Smooth muscle cell (in vitro differentiated cells): ENCODE data around the gene TSG101. TPM values are rescaled to one million over a fixed set of nuclear protein-coding genes. Genes with fewer than 3 reads are reported as not detected.

Experiments
- DNase-seq: peaks from one replicate; lab custom pipeline; 2025; ENCODE audit not compliant: unreplicated experiment; lab: John Stamatoyannopoulos, UW
- H2AFZ ChIP-seq: fragments of 200-600 bp; sonication (generic); 2 replicates; pipeline ENCODE4 v1.6.0; 2016; ENCODE audit warnings: antibody characterized with exemption, low read depth, mild to moderate bottlenecking
- H3F3A ChIP-seq: fragments of 200-600 bp; sonication (generic); 2 replicates; pipeline ENCODE4 v1.6.0; 2017; ENCODE audit warnings: antibody characterized with exemption, low read depth
- H3K27ac ChIP-seq: fragments of 200-600 bp; sonication (generic); 2 replicates; pipeline ENCODE4 v1.5.1; 2016; ENCODE audit warnings: low read depth, mild to moderate bottlenecking
- H3K27me3 ChIP-seq: fragments of 200-600 bp; sonication (generic); 2 replicates; pipeline ENCODE4 v1.6.1; 2016; ENCODE audit warnings: low read depth, mild to moderate bottlenecking
- H3K36me3 ChIP-seq: fragments of 200-600 bp; sonication (generic); 2 replicates; pipeline ENCODE4 v1.5.1; 2016; ENCODE audit warnings: low read depth
- H3K4me1 ChIP-seq: fragments of 200-600 bp; sonication (generic); 2 replicates; pipeline ENCODE4 v1.5.1; 2016; ENCODE audit warnings: low read depth
- H3K4me2 ChIP-seq: fragments of 200-600 bp; sonication (generic); 2 replicates; pipeline ENCODE4 v1.6.0; 2016; ENCODE audit warnings: mild to moderate bottlenecking
- H3K4me3 ChIP-seq: fragments of 200-600 bp; sonication (generic); 2 replicates; pipeline ENCODE4 v1.5.1; 2016; ENCODE audit warnings: mild to moderate bottlenecking
- H3K79me2 ChIP-seq: fragments of 200-600 bp; sonication (generic); 2 replicates; pipeline ENCODE4 v1.6.0; 2016; ENCODE audit warnings: low read depth, mild to moderate bottlenecking
- H3K9ac ChIP-seq: fragments of 200-600 bp; sonication (generic); 2 replicates; pipeline ENCODE4 v1.6.0; 2016; ENCODE audit warnings: low read depth
- H3K9me3 ChIP-seq: fragments of 200-600 bp; sonication (generic); replicated peaks from 2 replicates; pipeline ENCODE4 v1.5.1; 2016; ENCODE audit warnings: low read depth
- H4K20me1 ChIP-seq: fragments of 200-600 bp; sonication (generic); 2 replicates; pipeline ENCODE4 v1.6.0; 2016; ENCODE audit warnings: low read depth
- WGBS: methylation state at CpG from one replicate; pipeline ENCODE4 v1.1.7; 2016; ENCODE audit warnings: low lambda C conversion rate; 5-methylcytosine and 5-hydroxymethylcytosine counted together
- polyA plus RNA-seq: library from polyadenylated mRNA; unstranded; fragments of >200 nt; fragmentation: Nextera tagmentation; extraction: Ambion mirVana; gene quantifications from 2 replicates; pipeline ENCODE4 v1.2.1, GENCODE V29; 2016
- total RNA-seq: library from RNA; depleted of rRNA; stranded (reverse); fragments of >200 nt; gene quantifications from 2 replicates; pipeline ENCODE4 v1.2.3, GENCODE V29; 2014
- TF ChIP-seq, protein P1 (sequence below): fragments of 200-600 bp; sonication (generic); IDR thresholded peaks from 2 replicates; pipeline ENCODE4 v1.5.1; 2017; ENCODE audit warnings: borderline replicate concordance, mild to moderate bottlenecking, antibody characterized with exemption; ENCODE audit not compliant: insufficient read depth, poor library complexity, severe bottlenecking

TSG101 gene
- total and polyA plus RNA-seq, 2 experiments from 2014 or later, result 114 to 137 TPM

DNA sequence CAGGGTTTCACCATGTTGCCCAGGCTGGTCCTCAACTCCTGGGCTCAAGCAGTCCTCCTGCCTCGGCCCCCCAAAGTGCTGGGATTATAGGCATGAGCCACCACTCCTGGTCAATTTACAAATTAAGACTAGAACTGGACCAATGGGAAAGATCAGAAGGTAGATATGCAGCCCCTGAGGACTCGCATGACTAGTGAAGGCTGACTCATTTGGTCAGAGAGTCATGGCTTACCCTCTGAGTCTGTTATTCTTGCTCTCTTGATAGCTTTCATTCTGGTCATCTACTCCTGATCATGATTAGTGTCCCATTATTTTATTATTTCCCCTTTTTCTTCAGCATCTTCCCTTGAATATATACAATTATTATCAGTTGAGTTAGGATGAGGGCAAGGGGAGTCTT lies 73.8 kb downstream of the TSG101 start:
- Histone ChIP-seq H3K27ac (no peak overlapping the region), H3K27me3 (no peaks in the 10 kb centered on the region), H3F3A (no peaks in the 10 kb centered on the region), H4K20me1 (no peaks in the 10 kb centered on the region), H3K9me3 (no peaks in the 10 kb centered on the region), H3K79me2 (no peaks in the 10 kb centered on the region), H3K4me1 (no peaks in the 10 kb centered on the region), H3K36me3 (no peaks in the 10 kb centered on the region), H2AFZ (no peak overlapping the region), H3K4me2 (no peak overlapping the region), H3K4me3 (no peak overlapping the region), H3K9ac (no peak overlapping the region)
- 61% methylated on average over 2 of the region's 2 CpGs for WGBS
- no peak for DNase-seq
- TF ChIP-seq, protein P1, sequence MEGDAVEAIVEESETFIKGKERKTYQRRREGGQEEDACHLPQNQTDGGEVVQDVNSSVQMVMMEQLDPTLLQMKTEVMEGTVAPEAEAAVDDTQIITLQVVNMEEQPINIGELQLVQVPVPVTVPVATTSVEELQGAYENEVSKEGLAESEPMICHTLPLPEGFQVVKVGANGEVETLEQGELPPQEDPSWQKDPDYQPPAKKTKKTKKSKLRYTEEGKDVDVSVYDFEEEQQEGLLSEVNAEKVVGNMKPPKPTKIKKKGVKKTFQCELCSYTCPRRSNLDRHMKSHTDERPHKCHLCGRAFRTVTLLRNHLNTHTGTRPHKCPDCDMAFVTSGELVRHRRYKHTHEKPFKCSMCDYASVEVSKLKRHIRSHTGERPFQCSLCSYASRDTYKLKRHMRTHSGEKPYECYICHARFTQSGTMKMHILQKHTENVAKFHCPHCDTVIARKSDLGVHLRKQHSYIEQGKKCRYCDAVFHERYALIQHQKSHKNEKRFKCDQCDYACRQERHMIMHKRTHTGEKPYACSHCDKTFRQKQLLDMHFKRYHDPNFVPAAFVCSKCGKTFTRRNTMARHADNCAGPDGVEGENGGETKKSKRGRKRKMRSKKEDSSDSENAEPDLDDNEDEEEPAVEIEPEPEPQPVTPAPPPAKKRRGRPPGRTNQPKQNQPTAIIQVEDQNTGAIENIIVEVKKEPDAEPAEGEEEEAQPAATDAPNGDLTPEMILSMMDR, result no peak

DNA sequence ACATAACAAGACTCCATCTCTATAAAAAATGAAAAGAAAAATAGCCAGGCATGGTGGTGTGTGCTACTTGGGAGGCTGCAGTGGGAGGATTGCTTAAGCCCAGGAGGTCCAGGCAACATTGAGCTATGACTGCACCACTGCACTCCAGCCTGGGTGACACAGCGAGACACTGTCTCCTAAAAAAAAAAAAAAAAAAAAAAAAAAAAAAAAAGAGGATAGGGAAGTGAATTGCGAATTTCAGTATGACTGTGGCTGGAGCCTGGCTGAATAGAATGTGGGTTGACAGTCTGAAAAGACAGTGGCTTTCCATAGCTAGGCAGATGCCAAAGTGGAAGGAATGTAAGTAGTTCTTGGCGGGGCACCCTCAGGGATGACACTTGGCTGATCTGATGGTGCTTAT lies 77.5 kb downstream of the TSG101 start:
- Histone ChIP-seq H4K20me1 (no peaks in the 10 kb centered on the region), H3K27me3 (no peaks in the 10 kb centered on the region), H3K4me2 (no peak overlapping the region), H3K27ac (no peak overlapping the region), H3K36me3 (no peaks in the 10 kb centered on the region), H3K4me3 (no peak overlapping the region), H3K9me3 (no peaks in the 10 kb centered on the region), H3K79me2 (no peaks in the 10 kb centered on the region), H3K9ac (no peak overlapping the region), H3F3A (no peaks in the 10 kb centered on the region), H3K4me1 (no peaks in the 10 kb centered on the region), H2AFZ (no peak overlapping the region)
- WGBS, result 97% methylated on average over 3 of the region's 3 CpGs
- DNase-seq, result no peak
- TF ChIP-seq, protein P1, result no peak

DNA sequence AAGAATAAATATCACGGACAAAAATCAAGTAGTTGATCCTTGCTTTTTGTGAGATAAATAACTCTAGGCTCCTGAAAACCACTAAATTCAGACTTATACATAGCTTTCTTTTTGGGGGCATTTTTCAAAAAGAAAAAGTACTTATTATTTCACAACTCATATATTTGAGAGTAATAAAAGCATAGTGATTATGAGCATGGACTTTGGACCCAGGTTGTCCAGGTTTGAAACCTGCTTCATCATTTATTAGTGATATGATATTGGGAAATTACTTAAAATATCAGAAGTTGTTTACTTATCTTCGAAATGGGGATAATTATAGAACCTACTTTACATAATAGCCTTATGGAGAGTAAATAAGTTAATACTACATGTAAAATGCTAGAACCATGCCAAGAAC lies 88.1 kb downstream of the TSG101 start:
- H3K9me3 ChIP-seq, result no peaks in the 10 kb centered on the region
- 90% methylated on average over 2 of the region's 2 CpGs for WGBS
- no peaks in the 10 kb centered on the region for H3F3A ChIP-seq
- H3K9ac ChIP-seq, result no peak overlapping the region
- H4K20me1 ChIP-seq, result no peaks in the 10 kb centered on the region
- H3K27me3 ChIP-seq, result no peaks in the 10 kb centered on the region
- H3K4me2 ChIP-seq, result no peak overlapping the region
- H3K4me3 ChIP-seq, result no peak overlapping the region
- no peak for DNase-seq
- H3K27ac ChIP-seq, result no peak overlapping the region
- H2AFZ ChIP-seq, result no peak overlapping the region
- TF ChIP-seq, protein P1, result no peak
- H3K36me3 ChIP-seq, result no peaks in the 10 kb centered on the region
- H3K4me1 ChIP-seq, result no peaks in the 10 kb centered on the region
- no peaks in the 10 kb centered on the region for H3K79me2 ChIP-seq

Other genes with a start within 250 kb of the TSG101 start
- gene HPS5, start 204.8 kb downstream of the TSG101 start, total RNA-seq, result 13.1 and 20.2 TPM in 2 replicates
- 5.5 and 7.4 TPM in 2 replicates for gene HPS5, start 204.8 kb downstream of the TSG101 start, polyA plus RNA-seq
- gene GTF2H1, start 204.4 kb downstream of the TSG101 start, total RNA-seq, result 47.2 and 47.8 TPM in 2 replicates
- gene GTF2H1, start 204.4 kb downstream of the TSG101 start, polyA plus RNA-seq, result 22.0 and 28.3 TPM in 2 replicates
- 1,106 and 1,201 TPM in 2 replicates for gene LDHA, start 132.4 kb downstream of the TSG101 start, total RNA-seq
- 2,158 and 2,272 TPM in 2 replicates for gene LDHA, start 132.4 kb downstream of the TSG101 start, polyA plus RNA-seq
- 0.45 and 3.1 TPM in 2 replicates for gene LDHC, start 114.6 kb downstream of the TSG101 start, total RNA-seq
- gene LDHC, start 114.6 kb downstream of the TSG101 start, polyA plus RNA-seq, result 0.83 and 1.2 TPM in 2 replicates
- not detected in 2 replicates for gene LDHAL6A, start 71.1 kb downstream of the TSG101 start, total RNA-seq
- gene LDHAL6A, start 71.1 kb downstream of the TSG101 start, polyA plus RNA-seq, result 0.06 TPM in 1 of 2 replicates, not detected in the other
- gene UEVLD, start 61.8 kb upstream of the TSG101 start, total RNA-seq, result 30.4 and 32.7 TPM in 2 replicates
- 15.1 and 16.5 TPM in 2 replicates for gene UEVLD, start 61.8 kb upstream of the TSG101 start, polyA plus RNA-seq
- gene MISFA, start 72.8 kb upstream of the TSG101 start, total RNA-seq, result 0.18 TPM in 1 of 2 replicates, not detected in the other
- gene MISFA, start 72.8 kb upstream of the TSG101 start, polyA plus RNA-seq, result 0.90 and 1.3 TPM in 2 replicates
- 42.7 and 77.5 TPM in 2 replicates for gene SPTY2D1, start 107.4 kb upstream of the TSG101 start, total RNA-seq
- 18.3 and 18.8 TPM in 2 replicates for gene SPTY2D1, start 107.4 kb upstream of the TSG101 start, polyA plus RNA-seq
- 1.2 and 2.0 TPM in 2 replicates for gene TMEM86A, start 171.8 kb upstream of the TSG101 start, total RNA-seq
- 2.0 and 2.6 TPM in 2 replicates for gene TMEM86A, start 171.8 kb upstream of the TSG101 start, polyA plus RNA-seq
- 0.09 TPM in 1 of 2 replicates, not detected in the other for gene IGSF22, start 199.2 kb upstream of the TSG101 start, total RNA-seq
- not detected in 2 replicates for gene IGSF22, start 199.2 kb upstream of the TSG101 start, polyA plus RNA-seq